GM10847 (cell line): Measurements from ENCODE around the gene REC114.

ENCODE experiments used
- POLR2A ChIP-seq: IDR thresholded peaks from 2 replicates; pipeline ENCODE4 v1.6.1; 2011; ENCODE audit not compliant: insufficient read length; ENCODE audit errors: extremely low read depth

REC114 gene

DNA sequence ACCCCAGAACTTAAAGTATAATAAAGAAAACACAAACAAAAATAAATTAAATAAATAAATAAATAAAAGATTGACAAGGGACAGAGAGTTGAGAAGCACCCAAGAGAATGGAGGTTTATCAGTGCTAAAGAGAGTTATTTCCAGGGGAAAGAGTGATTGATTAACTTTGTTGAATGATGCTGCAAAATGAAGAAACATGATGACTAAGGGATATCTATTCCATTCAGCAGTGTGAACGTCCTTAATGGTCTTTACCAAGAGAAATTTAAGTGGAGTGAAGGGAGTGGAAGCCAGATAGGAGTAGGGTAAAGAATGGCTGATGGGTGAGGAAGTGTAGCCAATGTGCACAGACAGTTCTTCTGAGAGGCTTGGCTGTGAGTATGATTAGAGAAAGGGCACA, 11.1 kb downstream of the REC114 start:
- no peak for TF ChIP-seq POLR2A

DNA sequence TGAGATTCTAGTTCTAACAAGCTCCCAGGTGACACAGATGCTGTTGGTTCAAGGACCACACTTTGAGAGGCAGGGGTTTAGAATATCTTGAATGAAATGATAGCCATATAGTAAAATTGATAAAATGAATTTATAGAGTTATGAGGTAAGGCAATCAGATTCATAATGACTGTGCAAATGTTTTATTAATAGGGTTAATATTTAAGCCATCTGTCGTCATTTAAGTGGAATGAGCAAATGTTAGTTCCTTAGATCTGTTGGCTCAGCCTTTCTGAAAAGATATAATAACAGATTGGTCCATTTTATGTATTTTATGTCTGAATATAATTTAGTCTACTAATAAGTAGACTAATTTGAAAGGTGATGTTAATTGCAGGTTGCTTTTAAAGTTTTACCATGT, 12.9 kb downstream of the REC114 start:
- TF ChIP-seq POLR2A: no peak

DNA sequence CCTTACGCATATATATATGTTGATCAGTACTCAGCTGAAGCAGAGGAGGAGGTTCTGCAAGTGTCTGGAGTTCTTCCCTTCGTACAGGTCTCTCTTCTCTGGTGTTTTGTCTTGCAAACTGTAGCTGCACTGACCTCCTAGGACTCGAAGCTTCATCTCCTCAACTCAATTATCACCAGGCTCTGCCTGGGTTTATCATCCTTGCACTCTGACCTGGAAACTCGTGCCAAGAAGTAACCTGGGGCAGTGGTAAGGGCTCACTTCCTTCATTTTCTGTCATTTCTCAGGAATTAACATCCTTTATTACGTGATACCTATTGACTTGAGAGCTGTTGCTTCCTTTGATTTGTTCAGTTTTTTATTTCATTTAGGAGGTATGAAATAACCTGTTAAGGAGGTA, 14.4 kb downstream of the REC114 start:
- no peak for TF ChIP-seq POLR2A

DNA sequence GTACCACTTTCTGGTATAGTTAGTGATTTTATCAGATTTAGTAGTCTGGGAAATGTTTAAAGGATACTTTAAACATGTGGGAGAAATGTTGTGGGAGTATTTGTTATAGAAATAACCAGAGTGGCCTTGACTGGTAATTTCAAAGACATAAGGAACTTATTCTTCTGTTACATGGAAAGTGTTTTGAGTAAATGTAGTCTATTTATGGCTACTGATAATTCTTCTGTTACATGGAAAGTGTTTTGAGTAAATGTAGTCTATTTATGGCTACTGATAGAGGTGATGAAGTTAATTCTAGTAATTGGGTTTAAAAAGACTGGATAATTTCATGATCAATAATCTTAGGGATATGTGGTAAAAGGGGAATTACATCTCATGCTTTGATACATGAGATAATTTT, 17.7 kb downstream of the REC114 start:
- no peak for TF ChIP-seq POLR2A

DNA sequence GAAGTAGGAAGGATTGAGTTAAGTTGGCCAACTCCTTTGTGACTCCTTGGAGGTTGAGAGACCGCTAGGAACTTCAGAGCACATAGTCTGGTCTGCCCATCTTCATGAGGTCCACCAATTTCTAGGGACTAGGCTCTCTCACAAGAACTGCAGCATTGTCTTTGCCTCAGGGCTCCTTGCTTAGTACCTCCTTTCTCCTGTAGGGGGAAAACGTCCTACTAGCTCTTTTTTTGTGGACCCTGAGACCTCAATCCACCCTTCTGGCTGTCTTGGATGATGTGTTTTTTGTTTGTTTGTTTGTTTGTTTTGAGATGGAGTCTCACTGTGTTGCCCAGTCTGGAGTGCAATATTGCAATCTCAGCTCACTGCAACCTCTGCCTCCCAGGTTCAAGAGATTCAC, 21.6 kb downstream of the REC114 start:
- no peak for TF ChIP-seq POLR2A

DNA sequence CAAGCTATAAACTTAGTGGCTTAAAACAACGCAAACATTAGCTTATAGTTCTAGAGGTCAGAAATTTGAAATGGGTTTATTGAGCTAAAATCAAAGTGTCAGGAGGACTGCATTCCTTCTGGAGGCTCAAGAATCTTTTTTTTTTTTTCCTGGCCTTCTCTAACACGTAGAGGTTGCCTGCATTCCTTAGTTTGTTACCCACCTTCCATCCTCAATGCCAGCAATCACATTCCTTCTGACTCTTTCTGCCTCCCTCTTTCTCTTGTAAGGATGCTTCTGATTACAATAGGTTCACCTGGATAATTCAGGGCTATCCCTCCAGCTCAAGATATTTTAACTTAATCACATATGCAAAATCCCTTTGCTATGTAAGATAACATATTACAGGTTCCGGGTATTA, 24.8 kb downstream of the REC114 start:
- no peak for TF ChIP-seq POLR2A

DNA sequence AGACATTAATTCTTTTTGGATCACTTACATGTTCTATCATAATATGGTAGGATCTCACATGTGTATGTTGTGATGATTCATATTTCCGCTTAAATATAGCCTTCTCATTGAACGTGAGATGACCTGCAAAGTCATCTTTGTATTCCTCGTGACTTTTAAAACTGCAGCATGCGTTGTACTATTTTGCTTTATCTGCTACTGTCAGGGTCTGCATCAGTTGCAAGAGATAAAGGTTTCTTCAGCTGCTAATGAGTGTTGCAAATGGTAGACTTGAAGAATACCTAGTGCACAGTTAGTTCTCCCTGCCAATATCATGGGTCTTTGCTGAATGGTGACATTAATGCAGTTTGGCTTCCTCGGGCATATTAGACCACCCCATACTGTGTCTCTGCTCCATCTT, 31.8 kb downstream of the REC114 start:
- no peak for TF ChIP-seq POLR2A

DNA sequence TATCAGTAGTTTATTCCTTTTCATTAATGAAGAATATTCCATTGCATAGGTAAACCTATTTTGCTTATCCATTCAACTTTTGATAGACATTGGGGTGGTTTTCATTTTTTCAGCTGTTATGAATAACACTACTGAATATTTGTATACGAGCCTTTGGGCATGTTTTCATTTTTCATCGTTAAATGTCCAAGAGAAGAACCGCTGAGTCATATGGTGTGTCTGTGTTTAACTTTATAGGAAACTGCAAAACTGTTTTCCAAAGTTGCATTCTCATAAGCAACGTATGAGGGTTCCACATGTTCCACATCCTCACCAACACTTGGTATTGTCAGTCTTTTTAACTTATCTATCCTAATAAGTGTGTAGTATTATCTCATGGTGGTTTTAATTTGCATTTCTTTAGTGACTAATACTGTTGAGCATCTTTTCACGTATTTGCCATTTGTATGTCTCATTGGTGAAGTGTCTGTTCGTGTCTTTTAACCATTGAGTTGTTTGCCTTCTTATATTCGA, 33.8 kb downstream of the REC114 start:
- no peak for TF ChIP-seq POLR2A

DNA sequence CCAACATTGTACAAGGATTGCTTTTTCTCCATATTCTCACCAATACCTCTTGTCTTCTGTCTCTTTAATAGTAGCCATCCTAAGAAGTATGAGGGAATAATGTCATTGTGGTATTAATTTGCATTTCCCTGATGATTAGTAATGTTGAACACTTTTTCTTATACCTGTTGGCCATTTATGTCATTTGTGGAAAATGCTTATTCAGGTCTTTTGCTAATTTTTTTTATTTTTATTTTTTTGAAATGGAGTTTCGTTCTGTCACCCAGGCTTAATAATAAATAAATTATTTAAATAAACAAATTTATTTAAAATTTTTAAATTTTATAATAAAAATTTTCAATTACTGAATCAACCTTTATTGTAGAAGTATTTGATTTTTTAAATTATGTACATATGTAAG, 37.1 kb downstream of the REC114 start:
- TF ChIP-seq POLR2A: no peak

DNA sequence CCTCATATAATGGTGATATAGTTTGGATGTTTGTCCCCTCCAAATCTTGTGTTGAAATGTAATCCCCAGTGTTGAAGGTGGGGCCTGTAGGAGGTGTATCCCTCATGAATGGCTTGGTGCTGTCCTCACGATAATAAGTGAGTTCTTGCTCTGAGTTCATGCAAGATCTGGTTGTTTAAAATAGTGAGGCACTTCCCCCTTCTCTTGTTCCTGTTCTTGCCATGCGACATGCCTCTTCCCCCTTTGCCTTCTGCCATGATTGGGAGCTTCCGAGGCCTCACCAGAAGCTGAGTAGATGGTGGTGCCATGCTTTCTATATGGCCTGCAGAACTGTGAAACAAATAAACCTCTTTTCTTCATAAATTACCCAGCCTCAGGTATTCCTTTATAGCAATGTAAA, 39.2 kb downstream of the REC114 start:
- TF ChIP-seq POLR2A: no peak

DNA sequence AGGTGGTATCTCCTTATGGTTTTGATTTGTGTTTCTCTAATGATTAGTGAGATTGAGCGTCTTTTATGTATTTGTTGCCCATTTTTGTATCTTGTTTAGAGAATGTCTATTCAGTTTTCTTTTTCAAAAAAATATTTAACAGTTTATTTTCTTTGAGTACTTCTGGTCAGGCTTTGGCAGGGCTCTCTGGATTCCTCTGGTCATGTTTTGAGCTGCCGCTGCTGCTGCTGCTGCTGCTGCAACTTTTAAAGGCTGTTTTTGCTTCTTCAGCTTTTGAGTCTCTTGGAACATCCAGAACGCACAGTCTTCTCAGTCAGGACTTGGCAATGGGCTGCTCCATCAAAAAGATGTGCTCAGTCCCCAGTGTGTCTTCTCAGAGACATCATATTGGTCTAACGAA, 40.1 kb downstream of the REC114 start:
- no peak for TF ChIP-seq POLR2A

DNA sequence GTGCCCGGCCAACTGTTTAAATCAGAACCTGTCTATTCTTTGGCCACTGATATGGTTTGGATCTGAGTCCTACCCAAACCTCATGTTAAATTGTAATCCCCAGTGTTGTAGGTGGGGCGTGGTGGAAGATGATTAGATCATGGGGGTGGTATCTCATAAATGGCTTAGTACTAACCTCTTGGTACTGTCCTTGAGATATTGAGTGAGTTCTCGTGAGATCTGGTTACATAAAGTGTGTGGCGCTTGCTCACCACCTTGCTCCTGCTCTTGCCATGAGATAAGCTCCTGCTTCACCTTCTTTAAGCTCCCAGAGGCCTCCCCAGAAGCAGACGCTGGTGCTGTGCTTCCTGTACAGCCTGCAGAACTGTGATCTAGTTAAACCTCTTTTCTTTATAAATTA, 42.4 kb downstream of the REC114 start:
- no peak for TF ChIP-seq POLR2A

DNA sequence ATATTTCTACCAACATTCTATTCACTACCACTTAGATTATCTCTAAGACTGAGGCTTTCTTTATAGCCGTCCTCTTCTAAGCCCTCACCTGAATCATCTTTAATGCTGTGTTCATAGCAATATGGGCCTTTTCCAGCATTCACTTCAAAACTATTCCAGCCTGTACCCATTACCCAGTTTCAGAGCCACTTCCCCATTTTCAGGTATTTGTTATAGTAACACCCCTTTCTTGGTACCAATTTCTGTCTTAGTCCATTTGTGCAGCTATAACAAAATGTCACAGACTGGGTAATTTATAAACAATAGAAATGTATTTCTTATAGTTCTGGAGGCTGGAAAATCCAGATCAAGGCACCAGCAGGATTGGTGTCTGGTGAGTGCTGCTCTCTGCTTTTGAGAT, 45.7 kb downstream of the REC114 start:
- no peak for TF ChIP-seq POLR2A

DNA sequence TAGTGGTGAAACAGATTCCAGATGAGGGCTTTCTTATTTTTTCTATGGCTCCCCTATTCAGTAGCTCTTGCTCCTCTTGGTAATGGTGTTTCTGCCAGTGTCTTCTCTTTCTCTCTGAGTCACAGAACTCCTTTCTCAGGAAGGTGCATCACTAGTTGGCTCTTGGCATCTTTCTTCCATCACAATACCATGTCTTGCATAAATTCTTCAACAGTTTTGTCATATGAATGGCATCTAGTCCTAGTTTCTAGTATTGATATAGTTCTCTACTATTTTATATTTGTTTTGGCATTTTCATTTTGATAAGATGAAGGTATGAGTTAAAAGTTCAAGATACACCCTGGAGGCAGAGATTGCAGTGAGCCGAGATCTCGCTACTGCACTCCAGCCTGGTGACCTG, 51.0 kb downstream of the REC114 start:
- no peak for TF ChIP-seq POLR2A

DNA sequence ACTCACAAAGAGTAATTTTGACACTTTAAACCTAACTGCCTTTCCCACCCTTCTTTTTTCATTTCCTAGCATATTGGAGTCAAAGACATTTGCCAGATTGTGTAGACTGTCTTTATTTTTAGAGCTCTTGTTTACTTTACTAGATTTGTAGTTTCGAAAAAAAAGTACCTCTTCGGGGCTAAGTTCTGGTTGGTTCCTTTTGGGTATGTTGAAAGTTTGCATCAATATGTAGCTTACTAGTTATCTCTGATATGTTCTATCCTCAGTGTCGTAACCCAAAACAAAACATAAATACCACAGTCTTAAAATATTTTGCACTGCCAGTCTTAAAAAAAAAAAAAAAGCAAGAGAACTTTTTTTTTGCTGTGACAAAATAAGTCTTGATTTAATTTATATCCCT, 52.2 kb downstream of the REC114 start:
- TF ChIP-seq POLR2A: no peak

DNA sequence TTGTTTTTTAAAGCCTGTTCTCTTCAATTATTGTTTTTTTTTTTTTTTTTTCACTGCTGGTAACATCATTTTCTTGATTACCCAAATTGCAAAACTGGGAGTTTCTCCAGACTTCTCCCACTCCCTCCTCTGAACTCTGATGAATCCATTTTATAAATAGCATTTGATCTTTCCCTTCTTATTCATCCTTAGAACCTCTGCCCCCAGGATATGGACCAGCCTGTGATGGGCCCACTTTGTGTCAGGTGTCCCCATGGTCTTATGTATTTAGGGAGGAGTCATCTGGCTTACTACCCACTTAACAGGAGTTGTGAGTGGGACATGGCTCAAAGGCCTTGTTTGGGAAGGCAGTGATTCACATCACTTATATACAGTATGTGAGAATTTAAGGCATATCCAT, 57.7 kb downstream of the REC114 start:
- TF ChIP-seq POLR2A: no peak

DNA sequence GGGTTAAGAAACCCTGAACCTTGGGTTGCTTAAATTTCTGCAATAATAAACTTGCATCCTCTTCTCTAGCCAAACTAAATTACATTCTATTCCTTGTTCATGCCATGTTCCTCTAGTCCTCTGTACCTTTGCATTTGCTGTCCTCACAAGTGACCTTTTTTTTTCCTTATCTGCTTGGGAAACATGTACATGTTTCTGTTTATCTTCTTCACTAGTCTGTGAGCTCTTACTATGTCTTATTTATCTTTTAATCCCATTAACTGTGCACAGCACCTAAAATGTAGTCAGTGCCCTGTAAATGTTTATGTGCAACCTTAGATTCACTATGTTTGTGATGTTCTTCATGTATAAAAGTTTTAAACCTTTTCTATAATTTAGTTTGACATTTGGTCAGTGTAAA, 61.9 kb downstream of the REC114 start:
- TF ChIP-seq POLR2A: no peak

DNA sequence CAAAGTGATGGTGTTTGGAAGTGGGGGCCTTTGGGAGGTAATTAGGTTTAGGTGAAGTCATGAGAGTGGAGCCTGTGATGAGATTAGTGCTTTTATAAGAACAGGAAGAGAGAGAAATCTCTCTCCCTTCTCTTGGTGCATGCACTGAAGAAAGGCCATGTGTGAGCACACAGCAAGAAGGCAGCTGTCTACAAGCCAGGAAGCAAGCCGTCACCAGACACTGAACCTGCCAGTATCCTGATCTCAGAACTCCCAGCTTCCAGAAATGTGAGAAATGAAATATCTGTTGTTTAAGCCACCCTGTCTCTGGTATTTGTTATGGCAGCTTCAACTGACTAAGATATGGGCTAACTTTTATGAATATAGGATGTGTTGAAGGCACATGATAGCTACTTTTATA, 72.6 kb downstream of the REC114 start:
- TF ChIP-seq POLR2A: no peak
